NT2/D1 (cell line): ENCODE data around the gene EDN1.

Source experiments
- SUZ12 ChIP-seq: IDR thresholded peaks from 2 replicates; pipeline ENCODE4 v1.6.1; 2011; ENCODE audit not compliant: insufficient read length, insufficient read depth; ENCODE audit errors: extremely low read depth
- YY1 ChIP-seq: IDR thresholded peaks from 2 replicates; pipeline ENCODE4 v1.6.1; 2011; ENCODE audit not compliant: insufficient read length, insufficient read depth
- ZNF274 ChIP-seq: IDR thresholded peaks from 2 replicates; pipeline ENCODE4 v1.6.1; 2011; ENCODE audit warnings: mild to moderate bottlenecking, low read depth, low read length

DNA sequence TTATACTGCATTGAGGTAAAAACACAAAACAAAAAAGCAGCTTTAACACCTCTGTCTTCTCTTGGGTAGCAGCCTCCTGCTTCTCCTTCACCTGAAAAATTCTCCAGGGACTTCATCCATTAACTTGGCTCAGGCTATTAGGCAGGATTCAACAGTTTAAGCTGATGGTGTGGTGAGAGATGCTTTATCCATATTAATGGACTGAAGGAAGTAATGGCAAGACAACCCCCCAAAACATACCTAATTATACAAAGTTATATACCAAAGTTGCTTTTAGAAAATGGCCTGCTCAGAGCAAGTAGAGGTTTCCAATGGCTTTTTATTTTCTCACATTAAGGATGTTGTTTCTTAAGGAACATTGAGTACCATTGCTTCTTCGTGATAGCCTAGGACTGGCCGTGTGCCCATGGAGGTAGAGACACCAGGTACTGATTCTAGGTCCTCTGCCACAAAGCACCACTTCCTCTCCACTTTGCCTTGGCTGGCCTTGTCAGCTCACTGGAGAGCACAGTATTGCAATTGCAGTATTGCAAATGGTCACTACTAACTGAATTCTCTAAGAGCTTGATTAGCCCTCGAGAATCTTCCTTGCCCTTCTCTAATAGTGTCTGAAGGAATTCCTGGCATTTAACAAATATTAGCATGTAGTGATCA lies 7.3 kb downstream of the EDN1 start:
- TF ChIP-seq ZNF274 (no peak), YY1 (no peak), SUZ12 (no peak)
